H1 (cell line): ENCODE data around the gene TBC1D30. TPM values are rescaled to one million over a fixed set of nuclear protein-coding genes. Genes with fewer than 3 reads are reported as not detected.

ENCODE experiments used
- CTCF ChIA-PET: fragments of 300-600 bp; sonication (Branson Sonifier 250); formaldehyde crosslinking; loops from one replicate; lab custom pipeline; 2021; ENCODE audit not compliant: partially characterized antibody; lab: Charles Lee
- POLR2A ChIA-PET: fragments of 300-600 bp; sonication (Branson Sonifier 250); formaldehyde crosslinking; loops from one replicate; lab custom pipeline; 2021; ENCODE audit warnings: inconsistent platforms; ENCODE audit not compliant: partially characterized antibody; lab: Charles Lee
- DNase-seq, 2 experiments: peaks; one replicate each; pipeline versions ENCODE4 v3.0.0 to v3.0.0-alpha.2; 2010 to 2022; ENCODE audit warnings: low spot score in 2 of 2, low read depth in 1 of 2, mixed read lengths in 1 of 2
- FAIRE-seq: peaks from 2 replicates; lab custom pipeline; 2011; peaks lifted over from hg19 to GRCh38; lab: Jason Lieb, UNC
- H2AFZ ChIP-seq: 2 replicates; pipeline ENCODE4 v1.8.1; 2012; ENCODE audit warnings: low read length, inconsistent platforms
- H2AK5ac ChIP-seq: 2 replicates; pipeline ENCODE4 v1.6.1; 2013; ENCODE audit warnings: low read depth, low read length
- H2BK120ac ChIP-seq: replicated peaks from 2 replicates; pipeline ENCODE3; 2013; ENCODE audit warnings: low read depth, low read length, inconsistent platforms
- H2BK12ac ChIP-seq: 2 replicates; pipeline ENCODE4 v1.6.1; 2013; ENCODE audit warnings: low read depth, low read length
- H2BK15ac ChIP-seq: 2 replicates; pipeline ENCODE4 v1.6.1; 2013; ENCODE audit warnings: low read length
- H2BK20ac ChIP-seq: 2 replicates; pipeline ENCODE4 v1.6.1; 2013; ENCODE audit warnings: low read length
- H2BK5ac ChIP-seq: 2 replicates; pipeline ENCODE4 v1.6.1; 2013; ENCODE audit warnings: low read depth, low read length
- H3K14ac ChIP-seq: 2 replicates; pipeline ENCODE4 v1.6.1; 2013; ENCODE audit warnings: inconsistent platforms; ENCODE audit not compliant: insufficient read length
- H3K18ac ChIP-seq: 2 replicates; pipeline ENCODE4 v1.6.1; 2013; ENCODE audit warnings: low read length; ENCODE audit errors: extremely low read depth
- H3K23ac ChIP-seq: 2 replicates; pipeline ENCODE4 v1.6.1; 2013; ENCODE audit warnings: inconsistent platforms; ENCODE audit not compliant: insufficient read length
- H3K23me2 ChIP-seq: 2 replicates; pipeline ENCODE4 v1.6.1; 2013; ENCODE audit warnings: low read depth, low read length
- H3K27ac ChIP-seq: 2 replicates; pipeline ENCODE4 v1.6.1; 2011; ENCODE audit warnings: low read depth, low read length, inconsistent platforms
- H3K27me3 ChIP-seq, 4 experiments: replicated peaks in 1 of 4; 1 replicate in 1 of 4; 2 replicates in 3 of 4; pipeline versions ENCODE4 v1.6.1 to v1.8.1; 2011 to 2013; ENCODE audit warnings: low read length in 3 of 4, mild to moderate bottlenecking in 3 of 4, inconsistent platforms in 2 of 4, mixed read lengths in 2 of 4, moderate library complexity in 1 of 4; ENCODE audit not compliant: control insufficient read depth in 3 of 4, insufficient read depth in 3 of 4; ENCODE audit errors: extremely low read depth in 1 of 4
- H3K36me3 ChIP-seq, 4 experiments: 2 replicates each; pipeline versions ENCODE4 v1.6.1 to v1.8.1; 2011 to 2013; ENCODE audit warnings: mild to moderate bottlenecking in 4 of 4, low read length in 3 of 4, moderate library complexity in 2 of 4, control low read depth in 1 of 4, inconsistent platforms in 1 of 4; ENCODE audit not compliant: insufficient read depth in 4 of 4, control insufficient read depth in 2 of 4
- H3K4ac ChIP-seq: replicated peaks from 2 replicates; pipeline ENCODE3; 2013; ENCODE audit warnings: low read length, low read depth, mixed read lengths, inconsistent platforms; ENCODE audit not compliant: insufficient read length
- H3K4me1 ChIP-seq, 4 experiments: replicated peaks in 1 of 4; 1 replicate in 1 of 4; 2 replicates in 3 of 4; pipeline versions ENCODE4 v1.6.1 to v1.8.1; 2011 to 2013; ENCODE audit warnings: low read length in 3 of 4, inconsistent platforms in 2 of 4, mixed read lengths in 1 of 4; ENCODE audit not compliant: insufficient read depth in 4 of 4, control insufficient read depth in 3 of 4
- H3K4me2 ChIP-seq, 2 experiments: 2 replicates each; pipeline versions ENCODE4 v1.6.1 to v1.8.1; 2011 to 2013; ENCODE audit warnings: low read depth in 2 of 2, low read length in 2 of 2, control low read depth in 1 of 2, inconsistent platforms in 1 of 2, mild to moderate bottlenecking in 1 of 2; ENCODE audit not compliant: insufficient read depth in 1 of 2
- H3K4me3 ChIP-seq, 4 experiments: fragments of 200-600, 300-600 bp in 1 of 4; sonication (generic), shearing (Covaris generic), sonication (Bioruptor Twin) in 1 of 4; 2 replicates each; pipeline versions ENCODE4 v1.5.1 to v1.8.1; 2011 to 2016; ENCODE audit warnings: low read length in 4 of 4, low read depth in 3 of 4, control low read depth in 2 of 4, inconsistent platforms in 2 of 4, mild to moderate bottlenecking in 2 of 4, mixed read lengths in 1 of 4, moderate library complexity in 1 of 4; ENCODE audit not compliant: insufficient read depth in 2 of 4; ENCODE audit errors: extremely low read depth in 1 of 4
- H3K56ac ChIP-seq: replicated peaks from 2 replicates; pipeline ENCODE3; 2013; ENCODE audit warnings: low read depth, mild to moderate bottlenecking, mixed read lengths, low read length, inconsistent platforms; ENCODE audit not compliant: insufficient read length
- H3K79me1 ChIP-seq: 2 replicates; pipeline ENCODE4 v1.6.1; 2013; ENCODE audit warnings: low read depth, low read length, control low read depth
- H3K79me2 ChIP-seq, 2 experiments: 2 replicates each; pipeline versions ENCODE4 v1.6.1 to v1.8.1; 2012 to 2013; ENCODE audit warnings: low read length in 2 of 2, mild to moderate bottlenecking in 2 of 2, inconsistent platforms in 1 of 2; ENCODE audit not compliant: insufficient read depth in 2 of 2, control insufficient read depth in 1 of 2
- H3K9ac ChIP-seq, 4 experiments: replicated peaks in 1 of 4; 1 replicate in 1 of 4; 2 replicates in 3 of 4; pipeline versions ENCODE4 v1.6.1 to v1.8.1; 2011 to 2013; ENCODE audit warnings: low read depth in 3 of 4, low read length in 3 of 4, control low read depth in 2 of 4, mild to moderate bottlenecking in 2 of 4, moderate library complexity in 2 of 4, inconsistent platforms in 1 of 4; ENCODE audit errors: extremely low read depth in 1 of 4
- H3K9me3 ChIP-seq, 2 experiments: 2 replicates each; pipeline versions ENCODE4 v1.6.1 to v1.8.1; 2012 to 2013; ENCODE audit warnings: mild to moderate bottlenecking in 2 of 2, moderate library complexity in 2 of 2, control low read depth in 1 of 2, inconsistent platforms in 1 of 2, low read depth in 1 of 2, low read length in 1 of 2, mixed read lengths in 1 of 2; ENCODE audit not compliant: insufficient read depth in 2 of 2
- H4K20me1 ChIP-seq, 2 experiments: replicated peaks in 1 of 2; 2 replicates each; pipeline versions ENCODE3 to v1.8.1; 2011 to 2013; ENCODE audit warnings: inconsistent platforms in 2 of 2, low read length in 2 of 2, mild to moderate bottlenecking in 1 of 2; ENCODE audit not compliant: insufficient read depth in 2 of 2, control insufficient read depth in 1 of 2
- H4K5ac ChIP-seq: 2 replicates; pipeline ENCODE4 v1.6.1; 2013; ENCODE audit warnings: low read length, low read depth, mixed read lengths, inconsistent platforms; ENCODE audit not compliant: insufficient read length
- H4K8ac ChIP-seq: 2 replicates; pipeline ENCODE4 v1.8.0; 2013; ENCODE audit warnings: mild to moderate bottlenecking, moderate library complexity, low read length, inconsistent platforms; ENCODE audit not compliant: insufficient read depth; ENCODE audit errors: extremely low read depth
- H4K91ac ChIP-seq: replicated peaks from 2 replicates; pipeline ENCODE3; 2013; ENCODE audit warnings: low read length, mixed read lengths, inconsistent platforms; ENCODE audit not compliant: insufficient read length
- BCL11A ChIP-seq, 2 experiments: IDR thresholded peaks; one replicate each; pipeline ENCODE4 v1.6.1; 2011; ENCODE audit warnings: low read depth in 2 of 2, low read length in 2 of 2, mild to moderate bottlenecking in 2 of 2
- CBX8 ChIP-seq: fragments of 300-800, 300-1000 bp; sonication (generic); IDR thresholded peaks from 2 replicates; pipeline ENCODE4 v1.7.1; 2016; ENCODE audit warnings: low read depth, low read length, borderline replicate concordance
- JUN ChIP-seq: IDR thresholded peaks from 2 replicates; pipeline ENCODE4 v1.6.1; 2011; ENCODE audit warnings: low read depth, mild to moderate bottlenecking, improper control_type of control experiment, low read length
- SP4 ChIP-seq: IDR thresholded peaks from 2 replicates; pipeline ENCODE4 v1.6.1; 2012; ENCODE audit warnings: low read length, inconsistent platforms
- WGBS, 2 experiments: shearing (Covaris generic) in 1 of 2; methylation state at CpG; one replicate each; pipeline versions ENCODE4 v1.1.6 to v1.1.7; 2013 to 2015; ENCODE audit warnings: low lambda C conversion rate in 2 of 2, mixed read lengths in 2 of 2, inconsistent platforms in 1 of 2, low coverage in 1 of 2, missing lambda C conversion rate in 1 of 2; ENCODE audit not compliant: insufficient replicate concordance in 2 of 2, insufficient coverage in 1 of 2, insufficient read length in 1 of 2; ENCODE audit errors: extremely low coverage in 1 of 2, missing lambda C conversion rate in 1 of 2; 5-methylcytosine and 5-hydroxymethylcytosine counted together
- polyA plus RNA-seq, 7 experiments: library from polyadenylated mRNA; depleted of rRNA in 3 of 7; stranded (reverse) in 5 of 7; unstranded in 2 of 7; fragments of >200 nt in 5 of 7; fragments of 200-250 nt in 2 of 7; gene quantifications; 1 replicate in 5 of 7; 2 replicates in 1 of 7; 4 replicates in 1 of 7; pipeline versions ENCODE4 v1.2.1 to v1.2.3, GENCODE V29; 2011 to 2013; ENCODE audit warnings: missing spikeins in 2 of 7, mixed read lengths in 2 of 7
- total RNA-seq: library from RNA; stranded (reverse); fragmentation: NEBNext Ultra II Directional; extraction: Animal tissue kit (Norgen Biotek cat#: 25700); gene quantifications from 2 replicates; pipeline ENCODE4 v1.2.1, GENCODE V29; 2021
- TF ChIP-seq, protein P1 (sequence below): IDR thresholded peaks from 2 replicates; pipeline ENCODE4 v1.6.1; 2011; ENCODE audit warnings: low read depth, mild to moderate bottlenecking, low read length; ENCODE audit not compliant: insufficient read depth

The TBC1D30 gene
- total and polyA plus RNA-seq, 2 of the 8 experiments (the other 6 are each of a cell fraction or from before 2014, with no cell fraction given) = 2.8 to 5.5 TPM

DNA sequence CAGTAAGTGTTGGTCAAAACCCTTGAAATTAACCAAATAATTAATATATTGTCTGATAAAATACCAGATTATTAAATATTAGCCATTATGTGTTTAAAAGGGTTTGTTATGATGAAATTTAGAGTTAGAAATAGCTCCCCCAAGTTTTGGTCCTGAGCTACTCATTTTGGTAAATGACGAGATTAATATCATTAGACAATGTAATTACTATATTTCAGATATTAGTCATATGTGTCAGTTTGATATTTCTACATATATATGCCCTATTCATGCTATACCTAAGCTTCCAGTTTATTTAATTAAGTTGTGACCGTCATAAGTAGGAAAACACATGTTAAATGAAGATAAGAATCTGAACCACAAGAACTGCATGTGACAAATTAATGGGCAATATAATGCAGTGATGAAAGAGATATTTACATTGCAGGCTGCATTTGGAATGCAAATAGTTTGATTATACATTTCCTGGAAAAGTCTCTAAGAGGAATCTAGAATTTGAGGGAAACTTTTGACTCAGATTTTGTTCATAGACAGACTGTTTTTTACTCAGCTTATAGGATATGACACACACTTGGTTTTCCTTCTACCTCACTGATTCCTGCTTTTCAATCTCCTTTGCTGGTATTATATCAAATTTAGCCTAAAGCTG lies 70.5 kb downstream of the TBC1D30 start:
- Histone ChIP-seq H3K4me2 (no peak overlapping the region), H2BK12ac (no peak overlapping the region), H2BK20ac (no peak overlapping the region), H4K91ac (no peak overlapping the region), H3K9me3 (no peaks in the 10 kb centered on the region), H3K56ac (no peak overlapping the region), H3K4ac (no peak overlapping the region), H3K18ac (no peak overlapping the region), H3K27me3 (no peaks in the 10 kb centered on the region)
- 91% methylated on average over 2 of the region's 2 CpGs; no CpG with 5 or more reads in 1 of the 2 experiments for WGBS, 2 experiments
- DNase-seq = no peak
- TF ChIP-seq BCL11A (IDR thresholded peaks at IDR 0.05; ENCODE audit: low read depth in 2 of 2, low read length in 2 of 2) (no peak), JUN (no peak), CBX8 (no peak), SP4 (no peak)
- TF ChIP-seq, protein P1, sequence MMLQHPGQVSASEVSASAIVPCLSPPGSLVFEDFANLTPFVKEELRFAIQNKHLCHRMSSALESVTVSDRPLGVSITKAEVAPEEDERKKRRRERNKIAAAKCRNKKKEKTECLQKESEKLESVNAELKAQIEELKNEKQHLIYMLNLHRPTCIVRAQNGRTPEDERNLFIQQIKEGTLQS = no peak
- TF ChIP-seq, all 59 proteins: peak for 0
- H3K4me3 ChIP-seq = no peak overlapping the region
- CTCF ChIA-PET = interaction anchor here (0.5 to 7.0 kb wide), 10 partner anchors 11 to 227 kb away, joined by 3 to 74 read pairs (median 4); partner anchors contain the start of gene WIF1
- H4K20me1 ChIP-seq = no peaks in the 10 kb centered on the region
- no peak overlapping the region for H2BK5ac ChIP-seq
- no peaks in the 10 kb centered on the region for H3K79me1 ChIP-seq
- H3K36me3 ChIP-seq = no peaks in the 10 kb centered on the region
- H3K14ac ChIP-seq = no peak overlapping the region
- H4K8ac ChIP-seq = no peak overlapping the region
- H3K79me2 ChIP-seq = no peaks in the 10 kb centered on the region
- POLR2A ChIA-PET = no interaction called here
- 0 out of 2 replicates have a peak, but pooled peaks cover 2% of the 10 kb centered on the region for H3K23me2 ChIP-seq
- no peaks in the 10 kb centered on the region; a peak in 1 of 7 replicates for H3K4me1 ChIP-seq
- no peak overlapping the region for H3K27ac ChIP-seq
- no peak overlapping the region for H3K9ac ChIP-seq
- H2AFZ ChIP-seq = no peak overlapping the region
- no peak for FAIRE-seq
- no peak overlapping the region for H2BK15ac ChIP-seq
- no peak overlapping the region for H3K23ac ChIP-seq
- H4K5ac ChIP-seq = no peak overlapping the region
- no peak overlapping the region for H2BK120ac ChIP-seq
- no peak overlapping the region for H2AK5ac ChIP-seq
